ACC112 (cell line): ENCODE measurements around the gene SYNPO2L.
"Not testable (repeated sequence)": the region's sequence is repeated elsewhere in the genome, so short reads cannot be mapped to it uniquely, and the experiment has no call there.

ENCODE experiments used
- H2AFZ ChIP-seq: fragments of 200-600 bp; sonication (generic); one replicate; pipeline ENCODE4 v1.6.0; 2017; ENCODE audit warnings: antibody characterized with exemption, low read length; ENCODE audit not compliant: unreplicated experiment
- H3K27ac ChIP-seq: fragments of 200-600 bp; sonication (generic); 2 replicates; pipeline ENCODE4 v1.5.1; 2014; ENCODE audit warnings: low read depth, mild to moderate bottlenecking, antibody characterized with exemption, low read length, moderate library complexity
- H3K27me3 ChIP-seq: fragments of 200-600 bp; sonication (generic); 2 replicates; pipeline ENCODE4 v1.6.1; 2014; ENCODE audit warnings: mild to moderate bottlenecking, antibody characterized with exemption, low read length, moderate library complexity, mixed read lengths; ENCODE audit not compliant: insufficient read depth
- H3K36me3 ChIP-seq: fragments of 200-600 bp; sonication (generic); 2 replicates; pipeline ENCODE4 v1.6.1; 2016; ENCODE audit warnings: mild to moderate bottlenecking, antibody characterized with exemption, low read length, moderate library complexity, mixed read lengths; ENCODE audit not compliant: insufficient read depth
- H3K4me1 ChIP-seq: fragments of 200-600 bp; sonication (generic); one replicate; pipeline ENCODE4 v1.6.1; 2016; ENCODE audit warnings: low read length, mixed read lengths; ENCODE audit not compliant: insufficient read depth, unreplicated experiment, control insufficient read depth
- H3K4me3 ChIP-seq: fragments of 200-600 bp; sonication (generic); 2 replicates; pipeline ENCODE4 v1.5.1; 2014; ENCODE audit warnings: mild to moderate bottlenecking, low read depth, low read length
- H3K79me2 ChIP-seq: fragments of 200-600 bp; sonication (generic); one replicate; pipeline ENCODE4 v1.6.0; 2016; ENCODE audit warnings: low read length; ENCODE audit not compliant: control insufficient read depth, unreplicated experiment, insufficient read depth

The SYNPO2L gene

DNA sequence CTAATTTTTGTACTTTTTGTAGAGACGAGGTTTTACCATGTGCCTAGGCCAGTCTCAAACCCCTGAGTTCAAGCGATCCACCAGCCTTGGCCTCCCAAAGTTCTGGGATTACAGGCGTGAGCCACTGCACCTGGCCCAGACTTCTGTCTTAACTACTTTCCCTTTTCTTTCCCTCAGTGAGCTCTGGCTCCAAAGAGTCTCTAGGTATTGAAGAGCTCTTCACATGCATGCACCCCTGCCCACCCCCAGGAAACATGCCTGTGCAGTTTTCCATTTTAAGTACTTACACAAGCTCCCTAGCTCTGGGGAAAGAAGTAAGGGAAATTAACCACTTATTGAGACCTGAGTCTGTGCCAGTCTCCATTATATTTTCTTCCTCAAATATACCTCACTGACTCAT lies 16.5 kb downstream of the SYNPO2L start:
- H3K27me3 ChIP-seq, result no peaks in the 10 kb centered on the region
- H3K36me3 ChIP-seq, result no peaks in the 10 kb centered on the region
- H3K4me1 ChIP-seq, result no peaks in the 10 kb centered on the region
- no peak overlapping the region for H3K27ac ChIP-seq
- no peak overlapping the region for H3K4me3 ChIP-seq
- no peak overlapping the region for H2AFZ ChIP-seq
- H3K79me2 ChIP-seq, result no peaks in the 10 kb centered on the region

DNA sequence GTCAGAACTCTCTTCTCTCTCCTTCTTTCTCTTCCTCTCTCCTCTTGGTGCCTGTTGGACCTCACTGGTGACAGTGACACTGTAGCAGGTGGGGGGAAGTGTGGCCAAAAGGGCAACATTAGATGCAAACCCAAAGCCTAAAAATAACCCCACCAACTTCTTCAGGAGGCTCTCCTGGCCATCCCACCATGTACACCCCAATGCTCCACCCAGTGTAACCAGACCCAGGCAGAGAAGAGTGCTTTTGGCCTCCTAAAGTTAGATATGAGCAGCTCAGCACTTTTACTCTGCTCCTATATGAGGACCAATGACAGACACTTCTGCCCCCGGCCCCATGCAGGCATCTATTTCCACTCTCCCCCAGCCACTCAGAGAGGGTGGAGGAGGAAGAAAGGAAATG lies 20.0 kb downstream of the SYNPO2L start:
- H3K36me3 ChIP-seq, result no peaks in the 10 kb centered on the region
- H2AFZ ChIP-seq, result no peak overlapping the region
- no peak overlapping the region for H3K27ac ChIP-seq
- H3K4me1 ChIP-seq, result no peaks in the 10 kb centered on the region
- H3K4me3 ChIP-seq, result no peak overlapping the region
- H3K79me2 ChIP-seq, result no peaks in the 10 kb centered on the region
- no peaks in the 10 kb centered on the region for H3K27me3 ChIP-seq

DNA sequence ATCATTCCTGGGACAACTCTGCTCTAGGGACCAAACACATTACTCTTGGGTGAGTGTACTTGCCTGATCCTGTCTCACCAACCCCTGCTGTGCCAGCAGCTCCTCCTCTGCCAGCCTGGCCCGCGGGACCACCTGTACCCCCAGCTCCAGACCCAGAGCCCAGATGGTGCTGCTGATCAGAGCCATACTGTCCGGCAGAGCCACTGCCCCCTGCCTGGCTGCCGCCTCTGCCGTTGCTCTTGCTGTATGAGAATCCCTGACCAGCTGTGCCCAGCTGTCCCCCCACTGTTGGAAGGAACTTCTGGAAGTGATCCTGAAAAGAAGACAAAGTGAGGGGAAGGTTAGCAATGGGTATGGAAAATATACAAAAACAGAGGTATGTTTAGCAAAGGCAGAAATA lies 21.4 kb downstream of the SYNPO2L start:
- H3K27me3 ChIP-seq, result no peaks in the 10 kb centered on the region
- H3K27ac ChIP-seq, result no peak overlapping the region
- no peak overlapping the region for H2AFZ ChIP-seq
- H3K79me2 ChIP-seq, result no peaks in the 10 kb centered on the region
- no peaks in the 10 kb centered on the region for H3K36me3 ChIP-seq
- H3K4me3 ChIP-seq, result no peak overlapping the region
- H3K4me1 ChIP-seq, result no peaks in the 10 kb centered on the region

DNA sequence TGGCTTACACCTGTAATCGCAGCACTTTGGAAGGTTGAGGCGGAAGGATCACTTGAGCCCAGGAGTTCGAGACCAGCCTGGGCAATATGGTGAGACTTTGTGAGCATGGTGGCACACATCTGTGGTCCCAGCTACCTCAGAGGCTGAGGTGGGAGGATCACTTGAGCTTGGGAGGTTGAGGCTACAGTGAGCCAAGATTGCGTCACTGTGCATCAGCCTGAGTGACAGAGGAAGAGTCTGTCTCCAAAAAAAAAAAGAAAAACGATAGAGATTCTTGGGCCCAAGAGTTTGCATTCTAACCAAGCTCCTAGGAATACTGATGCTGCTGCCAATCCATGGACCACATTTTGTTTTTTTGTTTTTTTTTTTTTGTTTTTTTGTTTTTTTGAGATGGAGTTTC lies 26.7 kb downstream of the SYNPO2L start:
- peaks cover 6% of the 10 kb centered on the region for H3K79me2 ChIP-seq

DNA sequence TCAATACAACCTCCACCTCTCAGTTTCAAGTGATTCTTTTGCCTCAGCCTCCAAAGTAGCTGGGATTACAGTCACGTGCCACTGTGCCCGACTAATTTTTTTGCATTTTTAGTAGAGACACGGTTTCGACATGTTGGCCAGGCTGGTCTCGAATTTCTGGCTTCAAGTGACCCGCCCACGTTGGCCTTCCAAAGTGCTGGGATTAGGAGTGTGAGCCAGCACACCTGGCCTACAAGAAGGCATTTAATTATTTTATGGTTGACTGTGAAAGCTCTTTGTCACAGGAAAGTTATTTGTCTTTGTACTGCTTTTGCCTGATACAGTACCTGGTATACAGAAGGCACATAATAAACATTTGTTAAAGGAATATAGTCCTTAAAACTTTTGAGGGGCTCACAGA lies 27.4 kb downstream of the SYNPO2L start:
- Histone ChIP-seq H3K36me3 (no peaks in the 10 kb centered on the region), H3K79me2 (peaks cover 6% of the 10 kb centered on the region), H3K27ac (no peak overlapping the region), H3K4me1 (peaks cover 6% of the 10 kb centered on the region), H2AFZ (no peak overlapping the region), H3K27me3 (no peaks in the 10 kb centered on the region), H3K4me3 (no peak overlapping the region)

More for the DNA sequence above, 26.7 kb downstream of the SYNPO2L start:
- Histone ChIP-seq H3K27me3 (no peaks in the 10 kb centered on the region), H3K27ac (no peak overlapping the region), H2AFZ (no peak overlapping the region), H3K36me3 (no peaks in the 10 kb centered on the region), H3K4me1 (peaks cover 6% of the 10 kb centered on the region), H3K4me3 (no peak overlapping the region)

DNA sequence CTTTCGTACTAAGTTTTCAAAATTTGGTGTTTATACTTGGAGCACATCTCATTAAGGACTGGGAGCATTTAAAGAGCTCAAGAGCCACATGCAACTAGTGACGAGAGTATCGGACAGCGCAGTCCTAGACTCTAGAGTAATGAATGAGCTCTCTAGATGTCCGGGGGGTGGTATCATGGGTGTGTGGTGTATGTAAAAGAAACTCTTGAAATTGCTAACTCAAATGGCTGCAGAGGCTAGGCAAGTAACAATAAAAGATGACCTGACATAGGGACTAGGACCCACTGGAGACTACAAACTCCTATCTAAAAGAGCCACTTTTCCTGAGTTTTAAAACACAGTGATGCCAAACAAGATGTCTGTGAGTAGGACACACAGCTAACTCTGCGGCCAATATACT lies 28.5 kb downstream of the SYNPO2L start:
- H3K27me3 ChIP-seq, result no peaks in the 10 kb centered on the region
- H3K36me3 ChIP-seq, result no peaks in the 10 kb centered on the region
- no peak overlapping the region for H2AFZ ChIP-seq
- no peak overlapping the region for H3K4me3 ChIP-seq
- no peak overlapping the region for H3K27ac ChIP-seq
- peaks cover 6% of the 10 kb centered on the region for H3K79me2 ChIP-seq
- H3K4me1 ChIP-seq, result peaks cover 6% of the 10 kb centered on the region

DNA sequence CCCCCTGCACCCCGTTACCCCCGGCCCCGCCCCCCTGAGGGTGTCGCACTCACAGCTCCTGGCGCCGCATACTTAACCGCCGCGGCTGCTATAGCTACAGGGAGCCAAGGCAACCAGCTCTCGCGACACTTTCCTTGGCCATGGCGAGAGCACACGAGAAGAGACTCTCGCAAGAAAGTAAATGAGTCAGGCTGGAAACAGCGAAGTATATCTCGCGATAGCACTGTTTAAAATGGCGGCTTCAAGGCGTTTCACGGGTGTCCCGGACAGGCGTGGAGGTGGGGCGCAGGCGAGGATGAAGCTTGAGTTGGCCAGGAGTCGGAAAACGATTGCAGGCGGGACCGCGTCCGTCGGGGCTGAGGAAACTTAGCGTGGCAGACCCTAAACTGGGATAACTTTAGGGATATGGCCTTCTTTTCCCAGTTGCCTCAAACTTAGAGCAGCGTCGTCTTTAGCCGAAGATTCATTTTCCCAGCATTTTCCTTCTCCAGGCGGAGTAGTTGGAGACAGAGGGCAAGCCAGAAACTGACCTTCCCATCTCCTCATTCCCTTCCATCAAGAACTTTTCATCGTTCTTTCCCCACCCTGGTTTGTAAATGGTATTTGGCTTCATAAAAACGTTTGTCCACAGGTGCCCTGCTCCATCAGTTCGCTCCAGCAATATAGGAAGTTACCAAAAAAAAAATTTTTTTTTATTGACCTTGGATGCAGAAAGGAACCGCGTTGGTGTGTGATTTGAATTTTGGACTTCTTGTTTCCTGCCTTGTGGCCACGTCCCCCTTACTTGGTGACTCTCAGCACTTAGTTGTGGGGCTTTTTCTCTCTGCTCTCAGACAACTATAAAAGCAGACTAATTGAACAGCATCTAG lies 29.7 kb downstream of the SYNPO2L start:
- no peaks in the 10 kb centered on the region for H3K27me3 ChIP-seq
- peak overlapping the region; percentile 71 for H3K27ac ChIP-seq
- peaks cover 6% of the 10 kb centered on the region for H3K4me1 ChIP-seq
- H3K36me3 ChIP-seq, result no peaks in the 10 kb centered on the region
- peak overlapping the region; percentile 86 for H2AFZ ChIP-seq
- H3K4me3 ChIP-seq, result peak overlapping the region; percentile 91
- peaks cover 6% of the 10 kb centered on the region for H3K79me2 ChIP-seq

DNA sequence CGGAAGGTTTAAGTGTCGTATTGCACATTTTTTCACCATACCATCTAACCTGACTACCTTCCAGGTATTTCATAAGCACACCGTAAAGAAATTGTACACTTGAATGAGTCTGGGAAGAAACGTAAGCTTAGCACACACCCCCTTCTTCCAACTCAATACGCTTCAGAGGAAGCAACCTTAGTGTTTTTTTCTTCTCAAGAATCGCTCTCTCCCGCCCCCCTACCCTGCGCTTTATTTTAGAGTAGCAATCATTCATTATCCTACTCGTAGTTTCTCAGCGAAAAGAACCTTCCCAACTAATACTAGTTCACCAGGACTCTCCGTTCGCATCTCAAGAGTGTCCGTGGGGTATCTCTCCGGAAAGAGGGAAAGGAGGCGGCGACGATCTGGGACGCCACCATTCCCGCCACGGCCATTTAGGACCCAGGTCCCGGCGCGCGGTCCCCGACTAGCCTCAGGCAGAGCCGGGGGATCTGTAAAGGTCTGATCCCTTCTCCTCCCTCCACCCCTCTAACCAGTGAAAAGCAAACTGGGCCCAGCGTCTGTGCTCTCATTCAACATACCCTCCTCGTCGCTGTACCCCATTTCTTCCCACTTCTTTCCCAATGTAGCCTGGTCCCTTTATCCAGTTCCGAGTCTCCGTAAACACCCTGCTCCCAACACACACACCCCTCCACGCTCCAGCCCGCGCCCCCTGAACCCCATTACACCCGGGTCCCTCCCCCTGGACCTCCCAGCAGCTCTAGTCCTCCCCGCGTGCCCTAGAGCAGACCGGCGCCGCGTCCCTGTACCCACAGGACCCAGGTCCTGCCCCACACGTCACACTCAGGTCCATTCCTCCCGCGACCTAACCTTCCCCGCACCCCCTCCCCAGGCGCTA lies 30.6 kb downstream of the SYNPO2L start:
- Histone ChIP-seq H3K36me3 (no peaks in the 10 kb centered on the region), H3K79me2 (peaks cover 6% of the 10 kb centered on the region), H3K27ac (peak overlapping the region; percentile 43; the same call in 1 of the 2 replicates)

DNA sequence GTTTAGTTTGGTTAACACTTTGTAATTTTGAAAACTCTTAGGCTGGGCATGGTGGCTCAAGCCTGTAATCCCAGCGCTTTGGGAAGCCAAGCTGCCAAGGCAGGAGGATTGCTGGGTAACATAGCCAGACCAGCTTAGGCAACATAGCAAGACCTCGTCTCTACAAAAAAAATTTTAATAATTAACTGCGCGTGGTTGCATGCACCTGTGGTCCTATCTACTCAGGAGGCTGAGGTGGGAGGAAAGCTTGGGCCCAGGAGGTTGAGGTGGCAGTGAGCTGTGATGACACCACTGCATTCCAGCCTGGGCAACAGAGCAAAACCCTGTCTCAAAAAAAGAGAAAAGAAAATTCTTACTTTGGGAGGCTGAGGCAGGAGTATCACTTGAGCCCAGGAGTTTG lies 32.8 kb downstream of the SYNPO2L start:
- Histone ChIP-seq H3K4me1 (peaks cover 6% of the 10 kb centered on the region), H3K36me3 (no peaks in the 10 kb centered on the region), H2AFZ (no peak overlapping the region), H3K27me3 (no peaks in the 10 kb centered on the region), H3K4me3 (no peak overlapping the region), H3K27ac (no peak overlapping the region), H3K79me2 (peaks cover 6% of the 10 kb centered on the region)

More for the DNA sequence above, 30.6 kb downstream of the SYNPO2L start:
- no peaks in the 10 kb centered on the region for H3K27me3 ChIP-seq
- peak overlapping the region; percentile 91 for H3K4me3 ChIP-seq
- H2AFZ ChIP-seq, result peak overlapping the region; percentile 78
- peaks cover 6% of the 10 kb centered on the region for H3K4me1 ChIP-seq

DNA sequence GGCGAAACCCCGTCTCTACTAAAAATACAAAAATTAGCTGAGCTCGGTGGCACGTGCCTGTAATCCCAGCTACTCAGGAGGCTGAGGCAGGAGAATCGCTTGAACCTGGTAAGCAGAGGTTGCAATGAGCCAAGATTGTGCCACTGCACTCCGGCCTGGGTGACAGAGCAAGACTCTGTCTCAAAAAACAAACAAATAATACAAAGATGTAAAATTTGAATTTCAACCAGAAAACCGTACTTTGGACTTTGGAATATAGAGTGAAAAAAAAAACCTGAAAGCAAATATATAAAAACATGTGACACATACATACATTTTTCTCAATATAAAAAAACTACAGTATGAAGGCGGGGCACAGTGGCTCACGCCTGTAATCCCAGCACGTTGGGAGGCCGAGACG lies 34.9 kb downstream of the SYNPO2L start:
- H3K27ac ChIP-seq, H3K4me1 ChIP-seq, H3K79me2 ChIP-seq, H3K36me3 ChIP-seq, H2AFZ ChIP-seq, H3K4me3 ChIP-seq, H3K27me3 ChIP-seq: not testable (repeated sequence)
